ENCODE results near the gene PKNOX2. TPM values are rescaled to one million over a fixed set of nuclear protein-coding genes. Genes with fewer than 3 reads are reported as not detected.

The PKNOX2 gene
- total RNA-seq, 1 donor from 2014 or later: 41.8 TPM

DNA sequence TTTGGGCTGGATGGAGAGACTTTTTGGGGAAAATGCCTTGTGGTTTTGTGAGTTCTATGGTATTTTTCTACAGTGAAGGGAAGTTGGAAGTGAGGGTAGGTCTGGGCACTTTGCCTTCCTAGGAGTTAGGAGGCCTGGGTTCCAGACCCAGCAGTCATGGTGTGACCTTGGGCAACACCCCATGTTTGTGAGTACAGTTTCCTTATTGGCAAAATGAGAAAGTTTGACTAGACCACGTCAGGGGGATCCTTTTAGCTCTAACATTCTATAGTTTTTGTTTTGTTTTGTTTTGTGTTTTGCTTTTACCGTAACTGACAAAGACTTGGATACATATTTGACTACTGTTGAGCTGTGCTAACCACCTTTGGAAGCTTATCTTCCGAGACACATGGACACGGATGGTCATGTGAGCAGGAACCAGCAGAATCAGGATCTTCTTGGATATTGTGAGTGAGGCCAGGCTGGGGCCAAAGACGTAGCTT, 109.0 kb downstream of the PKNOX2 start:
- Mint-ChIP-seq H3K27me3 (ENCODE audit: unreplicated experiment) (peaks cover 5% of the 10 kb centered on the region), H3K36me3 (ENCODE audit: low read depth, unreplicated experiment) (peaks cover 15% of the 10 kb centered on the region), H3K4me1 (ENCODE audit: unreplicated experiment) (peaks cover 18% of the 10 kb centered on the region), H3K4me3 (ENCODE audit: unreplicated experiment) (no peak overlapping the region), H3K27ac (ENCODE audit: unreplicated experiment) (peak overlapping the region; percentile 33), H3K9me3 (ENCODE audit: unreplicated experiment) (no peaks in the 10 kb centered on the region)
- no peak for DNase-seq (ENCODE audit: low spot score)
- TF ChIP-seq, protein P1, sequence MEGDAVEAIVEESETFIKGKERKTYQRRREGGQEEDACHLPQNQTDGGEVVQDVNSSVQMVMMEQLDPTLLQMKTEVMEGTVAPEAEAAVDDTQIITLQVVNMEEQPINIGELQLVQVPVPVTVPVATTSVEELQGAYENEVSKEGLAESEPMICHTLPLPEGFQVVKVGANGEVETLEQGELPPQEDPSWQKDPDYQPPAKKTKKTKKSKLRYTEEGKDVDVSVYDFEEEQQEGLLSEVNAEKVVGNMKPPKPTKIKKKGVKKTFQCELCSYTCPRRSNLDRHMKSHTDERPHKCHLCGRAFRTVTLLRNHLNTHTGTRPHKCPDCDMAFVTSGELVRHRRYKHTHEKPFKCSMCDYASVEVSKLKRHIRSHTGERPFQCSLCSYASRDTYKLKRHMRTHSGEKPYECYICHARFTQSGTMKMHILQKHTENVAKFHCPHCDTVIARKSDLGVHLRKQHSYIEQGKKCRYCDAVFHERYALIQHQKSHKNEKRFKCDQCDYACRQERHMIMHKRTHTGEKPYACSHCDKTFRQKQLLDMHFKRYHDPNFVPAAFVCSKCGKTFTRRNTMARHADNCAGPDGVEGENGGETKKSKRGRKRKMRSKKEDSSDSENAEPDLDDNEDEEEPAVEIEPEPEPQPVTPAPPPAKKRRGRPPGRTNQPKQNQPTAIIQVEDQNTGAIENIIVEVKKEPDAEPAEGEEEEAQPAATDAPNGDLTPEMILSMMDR (IDR thresholded peaks at IDR 0.05; ENCODE audit: unreplicated experiment): no peak

DNA sequence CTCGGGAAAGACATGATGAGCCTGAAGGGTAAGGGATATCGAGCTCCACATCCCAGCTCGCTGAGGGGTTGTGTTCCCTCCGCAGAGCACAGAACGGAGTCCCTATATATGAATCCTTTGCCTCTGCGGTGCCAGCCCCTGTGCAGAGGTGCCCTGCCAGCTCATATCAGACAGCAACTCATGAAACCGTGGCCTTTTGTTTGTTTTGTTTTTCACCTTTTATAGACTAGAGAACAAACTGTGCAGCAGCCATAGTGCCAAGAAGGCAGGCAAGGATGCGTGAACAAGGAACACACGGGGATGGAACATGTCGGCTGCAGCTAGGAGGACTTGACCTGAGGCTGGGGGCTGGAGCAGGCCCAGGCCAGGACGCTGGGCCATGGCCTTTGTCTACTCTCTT, 109.8 kb downstream of the PKNOX2 start:
- Mint-ChIP-seq H3K9me3 (ENCODE audit: unreplicated experiment) (no peaks in the 10 kb centered on the region), H3K4me1 (ENCODE audit: unreplicated experiment) (peaks cover 19% of the 10 kb centered on the region), H3K27ac (ENCODE audit: unreplicated experiment) (no peak overlapping the region), H3K36me3 (ENCODE audit: low read depth, unreplicated experiment) (peaks cover 15% of the 10 kb centered on the region), H3K4me3 (ENCODE audit: unreplicated experiment) (no peak overlapping the region), H3K27me3 (ENCODE audit: unreplicated experiment) (peaks cover 5% of the 10 kb centered on the region)
- TF ChIP-seq, protein P1 (IDR thresholded peaks at IDR 0.05; ENCODE audit: unreplicated experiment): no peak
- DNase-seq (ENCODE audit: low spot score): no peak

DNA sequence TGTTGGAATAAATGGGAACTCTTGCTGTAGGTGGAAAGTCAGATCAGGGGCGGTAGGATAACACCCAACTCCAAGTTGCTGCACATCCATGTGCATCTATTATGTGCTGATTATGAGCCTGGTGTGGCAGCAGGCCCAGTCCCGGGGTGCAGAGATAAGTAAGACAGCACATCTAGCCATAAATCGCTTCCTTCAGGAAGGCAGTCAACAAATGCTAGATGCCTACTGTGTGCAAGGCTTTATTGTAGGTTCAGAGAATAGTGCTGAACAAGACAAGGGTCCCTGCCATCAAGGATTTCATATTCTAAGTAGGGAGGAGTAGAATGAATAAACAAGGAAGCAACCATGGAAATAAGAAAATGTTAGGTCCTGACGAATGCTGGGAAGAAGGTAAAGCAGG, 110.2 kb downstream of the PKNOX2 start:
- peaks cover 21% of the 10 kb centered on the region for H3K4me1 Mint-ChIP-seq (ENCODE audit: unreplicated experiment)
- no peak overlapping the region for H3K4me3 Mint-ChIP-seq (ENCODE audit: unreplicated experiment)
- no peaks in the 10 kb centered on the region for H3K9me3 Mint-ChIP-seq (ENCODE audit: unreplicated experiment)
- H3K27ac Mint-ChIP-seq (ENCODE audit: unreplicated experiment): no peak overlapping the region
- peaks cover 15% of the 10 kb centered on the region for H3K36me3 Mint-ChIP-seq (ENCODE audit: low read depth, unreplicated experiment)
- no peak for DNase-seq (ENCODE audit: low spot score)
- TF ChIP-seq, protein P1 (IDR thresholded peaks at IDR 0.05; ENCODE audit: unreplicated experiment): no peak
- H3K27me3 Mint-ChIP-seq (ENCODE audit: unreplicated experiment): peaks cover 5% of the 10 kb centered on the region

DNA sequence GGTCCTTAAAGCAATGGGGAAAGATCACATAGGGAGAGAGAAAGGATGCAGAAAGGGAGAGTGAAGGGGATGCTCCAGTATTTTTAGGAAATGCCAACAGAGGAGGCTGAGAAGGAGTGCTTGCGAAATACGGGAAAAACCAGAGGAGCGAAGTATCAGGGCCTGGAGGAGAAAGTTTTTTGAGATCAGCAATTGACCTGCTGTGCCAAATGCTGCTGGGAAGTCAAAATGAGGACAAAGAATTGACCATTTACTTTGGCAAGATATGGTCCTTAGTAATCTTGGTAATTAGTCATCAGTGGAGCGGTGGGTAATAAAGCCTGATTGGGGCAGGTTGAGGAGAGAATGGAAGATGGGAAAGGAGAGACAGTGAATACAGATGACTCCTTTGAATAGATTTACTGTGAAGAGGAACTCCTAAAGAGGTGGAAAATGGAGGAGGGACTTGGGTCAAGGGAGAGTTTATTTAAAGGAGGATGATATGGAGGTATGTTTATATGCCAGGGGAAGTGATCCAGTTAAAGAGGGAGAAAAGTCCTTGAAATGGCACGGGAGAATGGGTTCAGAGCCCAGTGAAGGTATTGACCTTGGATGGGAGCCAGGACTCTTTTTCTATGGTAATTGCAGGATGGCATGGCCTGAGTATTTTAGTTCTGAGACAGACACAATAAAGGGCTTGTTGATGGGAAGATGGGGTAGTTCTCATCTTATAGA, 111.5 kb downstream of the PKNOX2 start:
- no peaks in the 10 kb centered on the region for H3K9me3 Mint-ChIP-seq (ENCODE audit: unreplicated experiment)
- H3K36me3 Mint-ChIP-seq (ENCODE audit: low read depth, unreplicated experiment): peaks cover 15% of the 10 kb centered on the region
- H3K4me3 Mint-ChIP-seq (ENCODE audit: unreplicated experiment): no peak overlapping the region
- no peak overlapping the region for H3K27ac Mint-ChIP-seq (ENCODE audit: unreplicated experiment)
- DNase-seq (ENCODE audit: low spot score): no peak
- H3K27me3 Mint-ChIP-seq (ENCODE audit: unreplicated experiment): peaks cover 5% of the 10 kb centered on the region
- peaks cover 32% of the 10 kb centered on the region for H3K4me1 Mint-ChIP-seq (ENCODE audit: unreplicated experiment)
- TF ChIP-seq, protein P1 (IDR thresholded peaks at IDR 0.05; ENCODE audit: unreplicated experiment): no peak

DNA sequence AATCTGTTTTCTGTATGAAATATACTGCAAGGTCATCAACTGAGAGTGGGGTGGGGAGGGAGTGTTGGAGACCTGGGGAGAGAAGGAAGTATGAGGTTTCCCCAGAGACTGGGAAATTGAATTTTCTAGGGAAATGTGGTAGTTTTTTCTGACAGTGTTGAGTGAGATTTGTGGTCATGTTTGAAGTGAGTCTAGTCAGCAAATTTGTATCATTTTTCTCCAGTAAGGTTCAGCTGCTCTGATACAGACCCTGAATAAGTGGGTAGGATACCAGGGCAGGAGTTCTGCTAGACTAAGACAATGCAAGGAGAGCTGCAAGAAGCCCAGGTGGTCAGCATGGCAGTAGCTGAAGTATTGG, 112.0 kb downstream of the PKNOX2 start:
- H3K36me3 Mint-ChIP-seq (ENCODE audit: low read depth, unreplicated experiment): peaks cover 10% of the 10 kb centered on the region
- no peaks in the 10 kb centered on the region for H3K9me3 Mint-ChIP-seq (ENCODE audit: unreplicated experiment)
- TF ChIP-seq, protein P1 (IDR thresholded peaks at IDR 0.05; ENCODE audit: unreplicated experiment): no peak
- H3K27me3 Mint-ChIP-seq (ENCODE audit: unreplicated experiment): peaks cover 5% of the 10 kb centered on the region
- H3K27ac Mint-ChIP-seq (ENCODE audit: unreplicated experiment): no peak overlapping the region
- no peak overlapping the region for H3K4me3 Mint-ChIP-seq (ENCODE audit: unreplicated experiment)
- H3K4me1 Mint-ChIP-seq (ENCODE audit: unreplicated experiment): peaks cover 38% of the 10 kb centered on the region
- no peak for DNase-seq (ENCODE audit: low spot score)

Measured in endothelial cell (in vitro differentiated cells).